ENCODE measurements around the gene RAD51B.

RAD51B gene

DNA sequence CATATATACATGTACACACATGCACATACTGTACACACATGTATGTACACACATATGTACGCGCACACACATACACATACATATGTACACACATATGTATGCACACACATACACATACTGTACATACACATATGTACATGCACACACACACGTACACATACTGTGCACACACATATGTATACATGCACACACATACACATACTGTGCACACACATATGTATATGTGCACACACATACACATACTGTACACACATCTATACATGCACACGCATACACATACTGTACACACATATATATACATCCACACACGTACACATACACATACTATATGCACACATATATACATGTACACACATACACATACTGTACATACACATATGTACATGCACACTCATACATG is 853.9 kb downstream of the RAD51B start:
- Histone ChIP-seq H3K4me3 (ENCODE audit: low read depth in 1 of 2, low read length in 2 of 2) (no peak overlapping the region), H3K4me1 (ENCODE audit: control insufficient read depth in 1 of 2, insufficient read depth in 2 of 2, low read length in 2 of 2) (peaks cover 24 to 27% of the 10 kb centered on the region in 2 donors), H3K27ac (ENCODE audit: low read depth, low read length) (no peak overlapping the region), H3K9me3 (ENCODE audit: control insufficient read depth in 1 of 2, low read length in 2 of 2) (no peaks in the 10 kb centered on the region), H3K36me3 (ENCODE audit: control insufficient read depth in 1 of 2, insufficient read depth in 2 of 2, low read length in 2 of 2) (no peaks in the 10 kb centered on the region), H3K9ac (ENCODE audit: low read depth in 1 of 2, low read length in 2 of 2) (no peak overlapping the region), H3K27me3 (ENCODE audit: control insufficient read depth in 1 of 2, insufficient read depth in 2 of 2, low read length in 2 of 2) (no peaks in the 10 kb centered on the region)

GRCh38 chr14:68674538-68675232 is 855.1 kb downstream of the RAD51B start:
- Histone ChIP-seq H3K36me3 (ENCODE audit: control insufficient read depth in 1 of 2, insufficient read depth in 2 of 2, low read length in 2 of 2) (no peaks in the 10 kb centered on the region), H3K9me3 (ENCODE audit: control insufficient read depth in 1 of 2, low read length in 2 of 2) (no peaks in the 10 kb centered on the region), H3K27ac (ENCODE audit: low read depth, low read length) (no peak overlapping the region), H3K9ac (ENCODE audit: low read depth in 1 of 2, low read length in 2 of 2) (no peak overlapping the region), H3K27me3 (ENCODE audit: control insufficient read depth in 1 of 2, insufficient read depth in 2 of 2, low read length in 2 of 2) (no peaks in the 10 kb centered on the region), H3K4me3 (ENCODE audit: low read depth in 1 of 2, low read length in 2 of 2) (no peak overlapping the region), H3K4me1 (ENCODE audit: control insufficient read depth in 1 of 2, insufficient read depth in 2 of 2, low read length in 2 of 2) (peaks cover 32 to 36% of the 10 kb centered on the region in 2 donors)

GRCh38 chr14:68675233-68675577 is 855.6 kb downstream of the RAD51B start:
- Histone ChIP-seq H3K4me1 (ENCODE audit: control insufficient read depth in 1 of 2, insufficient read depth in 2 of 2, low read length in 2 of 2) (peaks cover 32 to 36% of the 10 kb centered on the region in 2 donors), H3K9ac (ENCODE audit: low read depth in 1 of 2, low read length in 2 of 2) (no peak overlapping the region), H3K27ac (ENCODE audit: low read depth, low read length) (no peak overlapping the region), H3K27me3 (ENCODE audit: control insufficient read depth in 1 of 2, insufficient read depth in 2 of 2, low read length in 2 of 2) (no peaks in the 10 kb centered on the region), H3K36me3 (ENCODE audit: control insufficient read depth in 1 of 2, insufficient read depth in 2 of 2, low read length in 2 of 2) (no peaks in the 10 kb centered on the region), H3K4me3 (ENCODE audit: low read depth in 1 of 2, low read length in 2 of 2) (no peak overlapping the region), H3K9me3 (ENCODE audit: control insufficient read depth in 1 of 2, low read length in 2 of 2) (no peaks in the 10 kb centered on the region)

- Histone ChIP-seq H3K4me1 (ENCODE audit: control insufficient read depth in 1 of 2, insufficient read depth in 2 of 2, low read length in 2 of 2) (peaks cover 32 to 48% of the 10 kb centered on the region in 2 donors), H3K27me3 (ENCODE audit: control insufficient read depth in 1 of 2, insufficient read depth in 2 of 2, low read length in 2 of 2) (no peaks in the 10 kb centered on the region), H3K36me3 (ENCODE audit: control insufficient read depth in 1 of 2, insufficient read depth in 2 of 2, low read length in 2 of 2) (no peaks in the 10 kb centered on the region), H3K4me3 (ENCODE audit: low read depth in 1 of 2, low read length in 2 of 2) (peak overlapping the region in 1 of 2 donors; percentile 6), H3K27ac (ENCODE audit: low read depth, low read length) (no peak overlapping the region), H3K9ac (ENCODE audit: low read depth in 1 of 2, low read length in 2 of 2) (no peak overlapping the region), H3K9me3 (ENCODE audit: control insufficient read depth in 1 of 2, low read length in 2 of 2) (no peaks in the 10 kb centered on the region)
Observed at GRCh38 chr14:68676511-68676943, 856.9 kb downstream of the RAD51B start.

- H3K27ac ChIP-seq (ENCODE audit: low read depth, low read length): no peak overlapping the region
Observed at GRCh38 chr14:68677476-68677875, 857.9 kb downstream of the RAD51B start.

DNA sequence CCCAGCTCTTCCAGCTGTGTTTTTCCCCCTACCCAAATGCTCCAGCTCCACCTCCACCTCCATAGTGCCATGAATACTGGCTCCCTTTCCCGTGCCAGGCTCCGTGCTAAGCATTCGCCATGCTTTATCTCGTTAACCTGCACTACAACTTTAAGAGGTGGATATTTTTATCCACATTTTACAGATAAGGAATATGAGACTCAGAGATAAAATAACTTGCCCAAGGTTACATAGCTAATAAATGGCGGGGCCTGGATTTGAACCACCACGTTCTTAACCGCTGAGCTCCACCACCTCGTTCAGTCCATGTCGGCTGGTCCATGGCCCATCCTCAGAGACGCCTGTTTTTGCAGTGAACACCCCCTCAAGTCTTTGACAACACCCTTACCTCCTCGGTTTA is 858.3 kb downstream of the RAD51B start:
- H3K27ac ChIP-seq (ENCODE audit: low read depth, low read length): no peak overlapping the region
- H3K36me3 ChIP-seq (ENCODE audit: control insufficient read depth in 1 of 2, insufficient read depth in 2 of 2, low read length in 2 of 2): no peaks in the 10 kb centered on the region
- no peak overlapping the region for H3K9ac ChIP-seq (ENCODE audit: low read depth in 1 of 2, low read length in 2 of 2)
- no peaks in the 10 kb centered on the region for H3K9me3 ChIP-seq (ENCODE audit: control insufficient read depth in 1 of 2, low read length in 2 of 2)
- no peak overlapping the region for H3K4me3 ChIP-seq (ENCODE audit: low read depth in 1 of 2, low read length in 2 of 2)
- H3K27me3 ChIP-seq (ENCODE audit: control insufficient read depth in 1 of 2, insufficient read depth in 2 of 2, low read length in 2 of 2): no peaks in the 10 kb centered on the region
- peaks cover 36 to 45% of the 10 kb centered on the region in 2 donors for H3K4me1 ChIP-seq (ENCODE audit: control insufficient read depth in 1 of 2, insufficient read depth in 2 of 2, low read length in 2 of 2)

More at GRCh38 chr14:68677476-68677875, 857.9 kb downstream of the RAD51B start:
- no peaks in the 10 kb centered on the region for H3K9me3 ChIP-seq (ENCODE audit: control insufficient read depth in 1 of 2, low read length in 2 of 2)
- no peaks in the 10 kb centered on the region for H3K27me3 ChIP-seq (ENCODE audit: control insufficient read depth in 1 of 2, insufficient read depth in 2 of 2, low read length in 2 of 2)
- no peaks in the 10 kb centered on the region for H3K36me3 ChIP-seq (ENCODE audit: control insufficient read depth in 1 of 2, insufficient read depth in 2 of 2, low read length in 2 of 2)
- H3K4me1 ChIP-seq (ENCODE audit: control insufficient read depth in 1 of 2, insufficient read depth in 2 of 2, low read length in 2 of 2): peaks cover 36 to 49% of the 10 kb centered on the region in 2 donors
- H3K9ac ChIP-seq (ENCODE audit: low read depth in 1 of 2, low read length in 2 of 2): no peak overlapping the region
- H3K4me3 ChIP-seq (ENCODE audit: low read depth in 1 of 2, low read length in 2 of 2): no peak overlapping the region

GRCh38 chr14:68678471-68678870 is 858.9 kb downstream of the RAD51B start:
- Histone ChIP-seq H3K36me3 (ENCODE audit: control insufficient read depth in 1 of 2, insufficient read depth in 2 of 2, low read length in 2 of 2) (no peaks in the 10 kb centered on the region), H3K4me3 (ENCODE audit: low read depth in 1 of 2, low read length in 2 of 2) (no peak overlapping the region), H3K4me1 (ENCODE audit: control insufficient read depth in 1 of 2, insufficient read depth in 2 of 2, low read length in 2 of 2) (peaks cover 31 to 48% of the 10 kb centered on the region in 2 donors), H3K27ac (ENCODE audit: low read depth, low read length) (no peak overlapping the region), H3K27me3 (ENCODE audit: control insufficient read depth in 1 of 2, insufficient read depth in 2 of 2, low read length in 2 of 2) (no peaks in the 10 kb centered on the region), H3K9ac (ENCODE audit: low read depth in 1 of 2, low read length in 2 of 2) (no peak overlapping the region), H3K9me3 (ENCODE audit: control insufficient read depth in 1 of 2, low read length in 2 of 2) (no peaks in the 10 kb centered on the region)

DNA sequence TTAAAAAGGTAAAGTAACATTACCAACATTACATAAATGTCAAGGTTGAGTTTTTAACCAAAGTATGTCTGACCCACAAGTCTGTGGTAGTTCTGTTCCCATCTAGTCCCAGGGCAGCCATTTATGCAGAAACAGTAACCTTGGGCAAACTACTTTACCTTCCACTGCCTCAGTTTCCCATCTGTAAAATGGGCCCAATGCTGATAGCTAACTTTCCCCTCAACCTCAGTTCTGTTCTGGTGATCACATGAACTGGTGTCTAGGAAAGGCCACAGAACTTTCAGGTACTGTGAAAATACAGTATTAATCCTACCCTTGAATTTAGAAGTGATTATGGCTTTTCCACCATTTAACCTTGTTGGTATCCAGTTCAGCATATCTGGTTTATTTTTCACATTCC is 859.7 kb downstream of the RAD51B start:
- Histone ChIP-seq H3K4me3 (ENCODE audit: low read depth in 1 of 2, low read length in 2 of 2) (peak overlapping the region in 1 of 2 donors; percentile 29), H3K4me1 (ENCODE audit: control insufficient read depth in 1 of 2, insufficient read depth in 2 of 2, low read length in 2 of 2) (peaks cover 33 to 55% of the 10 kb centered on the region in 2 donors), H3K36me3 (ENCODE audit: control insufficient read depth in 1 of 2, insufficient read depth in 2 of 2, low read length in 2 of 2) (no peaks in the 10 kb centered on the region), H3K9me3 (ENCODE audit: control insufficient read depth in 1 of 2, low read length in 2 of 2) (no peaks in the 10 kb centered on the region), H3K27me3 (ENCODE audit: control insufficient read depth in 1 of 2, insufficient read depth in 2 of 2, low read length in 2 of 2) (no peaks in the 10 kb centered on the region), H3K27ac (ENCODE audit: low read depth, low read length) (no peak overlapping the region), H3K9ac (ENCODE audit: low read depth in 1 of 2, low read length in 2 of 2) (no peak overlapping the region)

DNA sequence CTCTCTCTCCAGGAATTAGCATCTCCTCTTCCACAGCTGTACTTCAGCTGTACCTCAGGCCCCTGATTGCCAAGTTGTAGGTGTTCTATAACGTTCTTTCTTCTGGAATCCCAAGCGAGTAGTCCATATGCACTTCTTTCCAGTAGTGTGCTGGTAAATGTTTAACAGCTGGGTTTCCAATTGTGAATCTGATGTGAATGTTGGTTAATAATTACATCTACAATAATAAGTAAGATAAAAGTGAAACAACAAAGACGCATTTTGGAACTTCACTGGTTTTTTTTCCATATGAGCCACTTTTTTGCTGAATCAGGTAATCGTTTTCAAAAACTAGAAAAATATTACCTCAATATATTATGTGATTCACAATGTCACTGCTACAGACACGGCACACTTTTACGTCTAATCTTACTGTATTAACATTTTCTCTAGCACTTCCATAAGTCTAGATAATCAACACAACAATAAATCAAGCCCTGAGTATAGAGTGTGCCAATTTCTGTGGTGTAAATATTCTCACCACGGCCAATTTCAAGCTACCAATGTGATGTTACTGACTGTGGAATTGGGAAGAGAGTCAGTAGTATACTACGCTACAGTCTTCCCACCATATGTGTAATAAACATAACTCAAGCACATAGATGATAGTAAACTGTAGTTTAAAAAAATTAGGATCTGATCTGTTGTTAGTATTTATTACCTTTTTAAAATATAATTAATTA is 860.3 kb downstream of the RAD51B start:
- Histone ChIP-seq H3K27ac (ENCODE audit: low read depth, low read length) (no peak overlapping the region), H3K4me3 (ENCODE audit: low read depth in 1 of 2, low read length in 2 of 2) (peak overlapping the region; percentile 26 to 29), H3K9ac (ENCODE audit: low read depth in 1 of 2, low read length in 2 of 2) (no peak overlapping the region), H3K4me1 (ENCODE audit: control insufficient read depth in 1 of 2, insufficient read depth in 2 of 2, low read length in 2 of 2) (peaks cover 39 to 61% of the 10 kb centered on the region in 2 donors), H3K9me3 (ENCODE audit: control insufficient read depth in 1 of 2, low read length in 2 of 2) (no peaks in the 10 kb centered on the region), H3K27me3 (ENCODE audit: control insufficient read depth in 1 of 2, insufficient read depth in 2 of 2, low read length in 2 of 2) (no peaks in the 10 kb centered on the region), H3K36me3 (ENCODE audit: control insufficient read depth in 1 of 2, insufficient read depth in 2 of 2, low read length in 2 of 2) (no peaks in the 10 kb centered on the region)

- Histone ChIP-seq H3K4me3 (ENCODE audit: low read depth in 1 of 2, low read length in 2 of 2) (no peak overlapping the region), H3K27ac (ENCODE audit: low read depth, low read length) (no peak overlapping the region), H3K9ac (ENCODE audit: low read depth in 1 of 2, low read length in 2 of 2) (no peak overlapping the region), H3K36me3 (ENCODE audit: control insufficient read depth in 1 of 2, insufficient read depth in 2 of 2, low read length in 2 of 2) (no peaks in the 10 kb centered on the region), H3K4me1 (ENCODE audit: control insufficient read depth in 1 of 2, insufficient read depth in 2 of 2, low read length in 2 of 2) (peaks cover 45 to 68% of the 10 kb centered on the region in 2 donors), H3K27me3 (ENCODE audit: control insufficient read depth in 1 of 2, insufficient read depth in 2 of 2, low read length in 2 of 2) (no peaks in the 10 kb centered on the region), H3K9me3 (ENCODE audit: control insufficient read depth in 1 of 2, low read length in 2 of 2) (no peaks in the 10 kb centered on the region)
Observed at GRCh38 chr14:68680541-68681051, 861.0 kb downstream of the RAD51B start.
